COLO829 (cell line): Measurements from ENCODE around the gene LCP2.
"Not testable (repeated sequence)": the region's sequence is repeated elsewhere in the genome, so short reads cannot be mapped to it uniquely, and the experiment has no call there.

Experiments
- DNase-seq: peaks from one replicate; pipeline ENCODE4 v3.0.0; 2012; ENCODE audit warnings: low spot score

The LCP2 gene

GRCh38 chr5:170248172-170248930 is 49.2 kb downstream of the LCP2 start:
- no peak for DNase-seq

DNA sequence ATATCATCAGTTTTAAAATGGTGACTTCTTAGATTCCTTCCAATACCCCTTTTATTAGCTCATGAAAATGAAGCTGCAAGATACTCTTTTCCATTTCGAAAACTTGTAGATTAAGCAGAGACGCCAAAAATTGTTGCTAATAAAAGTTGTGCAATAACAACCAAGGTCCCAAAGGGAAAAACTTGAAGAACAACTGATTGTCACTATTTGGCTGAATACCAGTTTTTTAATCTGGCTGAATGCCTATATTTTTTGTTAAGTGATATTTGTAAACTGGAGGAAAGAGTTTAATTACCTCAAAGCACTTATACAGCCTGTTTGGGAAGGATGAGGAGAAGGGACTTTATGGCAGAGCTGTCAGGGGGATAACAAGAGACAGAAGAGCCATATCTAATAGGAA is 50.2 kb downstream of the LCP2 start:
- no peak for DNase-seq

DNA sequence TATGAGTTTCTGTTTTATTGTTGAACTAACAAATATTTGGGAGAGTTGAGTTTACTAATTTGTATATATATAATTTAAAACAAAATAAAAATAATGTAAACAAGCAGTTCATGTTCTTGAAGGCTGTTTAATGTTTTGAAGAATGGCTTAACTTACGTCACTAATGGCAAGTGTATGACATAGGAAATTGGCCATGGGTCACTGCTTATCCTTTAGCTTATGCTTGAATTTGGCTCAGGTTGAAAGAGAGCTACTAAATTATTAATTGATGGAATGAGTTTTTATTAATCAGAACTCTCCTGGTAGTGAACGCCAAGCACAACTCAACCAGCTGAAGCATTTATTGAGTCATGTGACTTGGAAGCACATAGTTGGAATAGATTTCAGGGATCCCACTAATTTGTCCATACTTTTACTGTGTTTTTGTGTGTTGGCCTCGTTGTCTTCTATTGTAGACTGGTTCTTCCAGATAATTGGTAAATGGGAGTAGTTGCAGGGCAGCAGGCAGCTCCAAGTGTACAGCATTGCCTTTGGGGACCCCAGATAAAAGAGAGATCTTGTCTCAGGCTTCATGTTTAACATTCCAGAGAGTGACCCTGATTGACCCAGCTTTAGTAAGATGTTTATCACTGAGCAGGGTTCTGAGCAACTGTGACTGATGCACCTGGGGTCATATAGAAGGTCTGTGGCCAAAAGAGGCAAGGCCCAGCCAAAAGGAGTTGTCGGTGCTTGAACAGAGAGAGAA is 51.3 kb downstream of the LCP2 start:
- no peak for DNase-seq

- not testable (repeated sequence) for DNase-seq
Observed at GRCh38 chr5:170245436-170245835, 52.1 kb downstream of the LCP2 start.

DNA sequence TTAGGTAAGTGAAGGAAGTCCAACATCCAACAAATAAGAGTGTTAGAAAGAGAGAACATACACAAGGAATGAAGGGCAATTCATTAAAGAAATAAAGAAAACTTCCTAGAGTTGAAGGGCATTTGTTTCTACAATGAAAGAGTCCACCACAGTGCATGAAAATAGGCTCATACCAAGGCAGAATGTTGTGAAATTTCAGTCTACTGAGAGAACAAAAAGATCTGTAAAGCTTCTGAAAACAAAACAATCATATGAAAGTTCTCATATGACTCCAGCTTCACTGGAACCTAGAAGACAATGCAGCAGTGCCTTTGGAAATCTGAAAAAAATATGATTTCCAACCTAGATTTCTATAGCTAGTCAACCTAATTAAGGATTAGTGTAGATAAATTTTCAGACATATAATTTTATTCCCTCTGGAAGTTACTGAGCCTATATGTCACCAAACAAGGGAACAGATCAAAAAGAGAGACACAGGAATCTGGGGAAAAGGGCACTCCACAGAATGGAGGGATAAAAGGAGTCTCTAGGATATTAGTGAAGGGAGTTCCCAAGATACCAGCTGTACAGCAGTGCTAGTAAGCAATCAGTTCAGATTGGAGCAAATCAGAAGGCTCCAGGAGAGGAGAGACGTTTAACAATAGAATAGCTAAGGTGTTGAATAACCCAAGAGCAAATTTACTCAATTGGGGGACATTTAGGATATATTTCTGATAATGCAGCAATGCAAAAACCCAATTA is 59.0 kb downstream of the LCP2 start:
- DNase-seq, result no peak

DNA sequence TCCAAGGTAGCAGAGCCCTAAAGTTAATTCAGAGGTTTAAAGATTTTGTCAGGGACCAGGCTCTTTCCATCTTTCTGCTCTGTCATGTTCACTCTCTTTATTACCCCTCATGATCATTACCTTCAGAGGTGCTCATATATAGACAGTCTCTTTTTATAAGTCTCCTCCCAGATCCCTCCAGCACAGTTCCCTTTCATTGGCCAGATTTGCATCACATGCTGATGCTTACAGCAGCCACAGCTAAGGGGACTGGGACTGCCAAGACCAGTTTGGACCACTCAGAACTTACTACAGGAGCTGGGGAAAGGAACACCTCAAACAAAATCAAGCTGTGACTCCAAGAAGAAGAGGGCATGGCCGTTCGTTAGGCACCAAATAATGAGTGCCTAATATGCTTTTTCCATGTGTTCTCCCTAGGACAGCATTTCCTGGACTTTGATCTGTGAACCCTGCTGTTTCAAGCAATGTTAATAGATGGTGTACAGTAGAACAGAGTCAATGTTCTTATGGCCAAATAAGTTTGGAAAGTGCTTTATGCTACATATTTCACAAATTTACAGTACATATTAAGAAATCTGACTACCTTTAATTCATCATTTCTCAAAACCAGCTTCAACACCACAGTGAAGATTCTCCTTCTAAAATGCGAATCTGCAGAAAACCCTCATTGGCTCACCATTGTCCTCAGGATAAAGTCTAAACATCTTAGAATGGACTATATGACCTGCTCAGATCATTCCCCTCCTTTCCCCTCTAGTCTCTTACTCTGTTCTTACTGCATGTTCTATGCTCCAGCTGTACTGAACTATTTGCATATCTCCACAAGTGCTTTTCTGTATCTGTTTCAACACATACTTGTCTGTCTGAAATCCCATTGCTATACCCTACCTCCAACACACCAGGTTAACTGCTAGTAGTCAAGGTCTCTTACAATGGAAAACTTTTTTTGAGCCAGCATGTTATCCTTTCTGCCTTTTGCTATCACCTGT is 61.4 kb downstream of the LCP2 start:
- no peak for DNase-seq

DNA sequence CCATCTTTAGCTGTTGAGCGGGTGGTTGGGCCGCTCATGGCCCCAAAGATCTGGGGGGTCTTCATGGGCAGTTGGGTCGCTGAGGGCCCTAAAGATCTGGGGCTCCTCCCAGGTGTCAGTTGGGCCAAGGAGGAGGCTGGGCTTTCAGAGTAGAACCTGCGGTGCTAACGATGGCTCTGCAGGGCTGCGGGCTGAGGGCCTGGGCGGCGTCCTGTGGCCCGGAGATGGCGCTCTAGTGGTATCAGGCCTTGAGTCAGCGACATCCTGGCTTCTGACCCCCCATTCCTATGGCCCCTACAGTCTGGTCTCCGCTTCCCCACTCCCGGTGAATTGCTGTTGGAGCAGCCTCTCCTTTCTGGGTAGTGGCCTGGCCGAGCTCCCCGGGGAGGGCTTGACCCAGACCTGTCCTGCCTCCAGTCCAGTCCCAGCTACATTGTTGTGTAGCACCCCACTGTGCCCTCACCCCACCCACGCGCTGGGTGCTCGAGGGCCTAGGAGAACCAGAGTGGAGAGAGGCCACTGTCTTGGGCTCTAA is 64.2 kb downstream of the LCP2 start:
- no peak for DNase-seq

- no peak for DNase-seq
Observed at GRCh38 chr5:170232786-170233185, 64.8 kb downstream of the LCP2 start, which contains the start of gene C5orf58. C5orf58 (plus strand) TSS chr5:170232985; CDS start chr5:170234977, 1,992 bp downstream.

DNA sequence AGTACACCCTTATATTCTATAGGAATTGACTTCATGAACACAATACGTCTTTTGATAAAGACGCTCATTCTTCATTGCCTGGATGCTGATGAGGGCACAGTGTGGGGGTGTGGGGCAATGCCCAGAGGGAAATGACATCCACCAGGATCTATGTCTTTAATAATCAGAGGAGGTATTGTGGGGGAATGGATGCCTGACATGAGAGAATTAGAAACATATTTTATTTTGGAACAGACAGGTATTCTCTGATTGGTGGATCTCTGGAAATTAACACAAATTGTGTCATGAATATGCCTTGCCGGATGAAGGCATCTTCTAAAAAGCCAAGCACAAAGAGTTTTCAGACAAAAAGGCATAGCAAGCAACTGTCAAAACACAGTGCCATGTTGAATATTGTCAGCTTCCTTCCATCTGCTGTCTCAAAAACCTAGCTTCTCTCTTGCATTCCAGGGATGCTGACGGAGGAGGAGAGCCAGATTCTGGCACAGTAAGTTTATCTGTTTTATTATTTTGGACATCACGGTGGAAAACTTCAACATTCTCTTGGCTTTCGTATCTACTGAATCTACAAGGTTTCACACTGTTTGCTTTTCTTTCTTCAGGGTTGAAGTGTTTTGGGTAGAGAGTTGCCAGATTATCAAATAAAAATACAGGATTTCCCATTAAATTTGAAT is 68.7 kb downstream of the LCP2 start:
- peak; percentile 56 for DNase-seq

DNA sequence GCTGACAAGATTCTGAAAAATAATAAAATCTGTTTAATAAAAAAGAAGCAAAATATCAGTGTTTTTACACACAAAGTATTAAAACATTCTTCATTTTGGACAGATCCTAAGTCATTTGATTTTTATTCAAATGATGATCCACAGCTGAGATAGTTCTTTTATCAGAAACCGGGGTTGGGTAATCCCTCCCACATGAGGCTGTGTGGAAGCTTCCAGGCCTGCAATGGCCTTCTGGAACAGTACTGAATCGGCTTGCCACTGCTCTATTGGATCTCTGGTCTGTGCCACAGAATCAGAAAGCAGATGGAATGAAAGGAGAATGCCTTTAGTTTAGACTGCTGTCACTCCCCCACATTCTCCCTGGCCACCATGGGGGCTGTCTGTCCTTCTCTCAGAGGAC is 70.9 kb downstream of the LCP2 start:
- no peak for DNase-seq

DNA sequence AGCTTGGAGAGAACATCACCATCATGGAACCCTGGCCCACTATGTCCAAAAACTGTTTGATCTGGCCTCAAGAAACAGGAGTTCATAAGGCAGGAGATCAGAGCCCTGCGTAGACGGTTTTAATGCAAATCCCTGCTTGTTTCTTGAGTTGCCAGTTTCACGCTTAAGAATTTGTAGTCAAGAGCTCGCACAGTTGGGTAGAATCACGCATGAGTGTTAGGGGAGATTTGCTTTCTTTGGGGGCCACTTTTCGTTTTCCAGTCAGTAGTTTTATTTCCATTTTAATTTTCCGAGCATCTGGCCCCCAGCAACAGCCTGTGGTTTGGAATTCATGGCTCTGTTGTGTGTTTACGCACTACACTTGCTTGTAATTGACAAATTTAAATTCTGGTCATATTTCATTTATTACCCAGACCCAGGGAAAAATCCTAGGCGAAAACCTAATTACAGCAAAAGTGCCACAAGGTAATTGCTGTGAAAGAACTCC is 71.4 kb downstream of the LCP2 start:
- DNase-seq, result no peak

- DNase-seq, result peak; percentile 43
Observed at GRCh38 chr5:170225326-170226128, 72.0 kb downstream of the LCP2 start.

- DNase-seq, result no peak
Observed at GRCh38 chr5:170223906-170224305, 73.7 kb downstream of the LCP2 start.

DNA sequence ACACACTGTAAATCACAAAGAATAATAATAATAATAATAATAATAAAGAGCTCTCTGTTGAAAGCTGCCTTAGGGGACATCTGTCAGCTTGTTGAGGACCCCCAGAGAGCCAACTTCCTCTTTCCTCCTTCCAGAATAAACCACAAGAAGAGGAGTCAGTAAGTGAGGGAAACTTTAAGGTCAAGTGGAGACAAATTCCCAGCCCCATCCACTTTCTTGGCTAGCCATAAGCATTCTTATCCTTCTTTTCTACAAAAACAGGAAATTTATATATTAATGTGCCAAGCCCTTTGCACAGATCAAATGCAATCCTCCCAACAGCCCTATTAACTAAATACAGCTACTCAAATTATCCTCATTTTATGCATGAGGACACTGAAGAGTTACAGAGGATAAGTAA is 74.2 kb downstream of the LCP2 start:
- no peak for DNase-seq

DNA sequence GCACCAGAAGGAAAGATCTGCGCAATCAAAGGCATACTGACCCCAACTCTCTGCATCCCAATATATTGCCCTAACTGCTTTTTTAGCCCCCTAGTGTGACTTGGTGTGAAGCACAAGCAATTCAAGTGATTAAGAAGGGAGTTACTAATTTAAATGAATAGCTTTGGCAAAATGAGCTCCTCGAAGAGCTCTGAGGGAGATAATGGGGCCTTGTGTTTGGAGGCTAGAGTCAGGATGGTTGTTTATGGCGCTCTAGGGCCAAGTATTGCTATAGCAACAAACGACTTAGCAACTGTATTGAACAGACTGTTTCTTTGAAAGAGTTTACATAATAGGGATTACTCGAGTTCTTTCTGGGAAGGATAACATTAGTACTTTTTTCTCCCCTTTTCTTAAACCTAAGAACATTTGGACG is 76.2 kb downstream of the LCP2 start:
- DNase-seq, result peak; percentile 79

DNA sequence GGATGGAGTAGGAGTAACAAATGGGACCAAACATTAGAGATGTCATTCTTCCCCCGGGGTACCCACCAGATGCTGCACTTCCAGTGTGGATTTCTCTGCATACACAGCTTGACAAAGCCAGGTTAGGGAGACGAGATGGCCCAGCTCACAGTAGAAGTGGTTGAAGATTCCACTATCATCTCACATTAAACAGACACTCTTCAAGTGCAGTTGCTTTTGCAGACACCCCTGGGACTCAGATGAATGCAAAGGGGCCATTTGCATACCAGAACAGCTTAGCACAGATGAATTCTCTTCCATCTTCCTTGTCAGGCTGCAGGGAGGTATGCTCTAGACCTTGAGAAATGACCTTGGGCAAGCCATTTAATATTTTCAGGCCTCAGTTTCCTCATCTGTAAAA is 77.4 kb downstream of the LCP2 start:
- DNase-seq, result no peak

- no peak for DNase-seq
Observed at GRCh38 chr5:170219615-170220014, 78.0 kb downstream of the LCP2 start.

GRCh38 chr5:170218726-170219125 is 78.9 kb downstream of the LCP2 start:
- no peak for DNase-seq

DNA sequence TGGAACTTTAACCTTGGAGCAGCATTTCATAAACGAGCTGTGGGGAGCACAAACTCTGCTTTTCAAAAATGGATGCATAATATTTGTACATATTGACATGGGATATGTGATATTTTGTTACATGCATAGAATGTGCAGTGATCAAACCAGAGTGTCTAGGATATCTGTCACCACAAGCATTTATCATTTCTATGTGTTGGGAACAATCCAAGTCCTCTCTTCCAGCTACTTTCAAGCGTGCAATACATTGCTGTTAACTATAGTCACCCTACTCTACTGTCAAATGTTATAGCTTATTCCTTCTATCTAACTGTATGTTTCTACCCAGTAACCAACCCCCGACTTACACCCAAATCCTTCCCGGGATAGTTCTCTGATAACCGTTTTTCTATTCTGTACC is 79.7 kb downstream of the LCP2 start:
- DNase-seq, result no peak
